ENCODE data around the gene KIF21B.

The KIF21B gene

GRCh38 chr1:201023517-201023902 lies at the start of gene KIF21B:
Gene KIF21B, minus strand, starts transcription at chr1:201023714. Its CDS starts 331 bp downstream, at chr1:201023383.
- peak within 1 kb of the TSS; percentile 85 for H3K27ac ChIP-seq
- H3K27me3 ChIP-seq (ENCODE audit: insufficient read depth, low read depth) = no peaks in the 10 kb centered on the region
- peak within 1 kb of the TSS; percentile 55 for H2AFZ ChIP-seq (ENCODE audit: low read depth)
- peaks cover 72% of the 10 kb centered on the region for H3K4me1 ChIP-seq (ENCODE audit: low read depth, poor library complexity, severe bottlenecking)
- H3K4me2 ChIP-seq = peak within 1 kb of the TSS; percentile 88
- peaks cover 42% of the 10 kb centered on the region for H3K79me2 ChIP-seq (ENCODE audit: insufficient read depth, low read depth)
- H4K20me1 ChIP-seq (ENCODE audit: insufficient read depth) = no peaks in the 10 kb centered on the region
- H3K36me3 ChIP-seq (ENCODE audit: insufficient read depth) = no peaks in the 10 kb centered on the region
- peak within 1 kb of the TSS; percentile 71 for H3K9ac ChIP-seq
- TF ChIP-seq CTCF (conservative IDR thresholded peaks at IDR 0.05; ENCODE audit: low read depth, low read length) = no peak
- peak within 1 kb of the TSS; percentile 99 for H3K4me3 ChIP-seq (IDR thresholded peaks at IDR 0.05; ENCODE audit: insufficient read depth, low read depth, low read length)

- Histone ChIP-seq H3K9ac (no peak overlapping the region), H3K4me1 (ENCODE audit: low read depth, poor library complexity, severe bottlenecking) (no peaks in the 10 kb centered on the region), H3K79me2 (ENCODE audit: insufficient read depth, low read depth) (no peaks in the 10 kb centered on the region), H3K36me3 (ENCODE audit: insufficient read depth) (no peaks in the 10 kb centered on the region), H2AFZ (ENCODE audit: low read depth) (no peak overlapping the region), H3K27me3 (ENCODE audit: insufficient read depth, low read depth) (no peaks in the 10 kb centered on the region; the same call in 1 of the 2 replicates), H3K4me2 (no peak overlapping the region), H4K20me1 (ENCODE audit: insufficient read depth) (no peaks in the 10 kb centered on the region), H3K27ac (no peak overlapping the region), H3K4me3 (IDR thresholded peaks at IDR 0.05; ENCODE audit: insufficient read depth, low read depth, low read length) (no peak overlapping the region)
- TF ChIP-seq CTCF (conservative IDR thresholded peaks at IDR 0.05; ENCODE audit: low read depth, low read length) = no peak
Observed at GRCh38 chr1:201072922-201073321, 49.4 kb upstream of the KIF21B start.

GRCh38 chr1:201072149-201072548 lies 48.6 kb upstream of the KIF21B start:
- Histone ChIP-seq H3K4me3 (IDR thresholded peaks at IDR 0.05; ENCODE audit: insufficient read depth, low read depth, low read length) (no peak overlapping the region), H3K79me2 (ENCODE audit: insufficient read depth, low read depth) (no peaks in the 10 kb centered on the region), H3K27ac (no peak overlapping the region), H3K27me3 (ENCODE audit: insufficient read depth, low read depth) (no peaks in the 10 kb centered on the region; the same call in 1 of the 2 replicates), H3K4me2 (no peak overlapping the region), H2AFZ (ENCODE audit: low read depth) (no peak overlapping the region), H3K9ac (no peak overlapping the region), H4K20me1 (ENCODE audit: insufficient read depth) (no peaks in the 10 kb centered on the region), H3K4me1 (ENCODE audit: low read depth, poor library complexity, severe bottlenecking) (no peaks in the 10 kb centered on the region), H3K36me3 (ENCODE audit: insufficient read depth) (no peaks in the 10 kb centered on the region)
- no peak for TF ChIP-seq CTCF (conservative IDR thresholded peaks at IDR 0.05; ENCODE audit: low read depth, low read length)

- Histone ChIP-seq H3K4me2 (no peak overlapping the region), H4K20me1 (ENCODE audit: insufficient read depth) (no peaks in the 10 kb centered on the region), H3K36me3 (ENCODE audit: insufficient read depth) (no peaks in the 10 kb centered on the region), H3K9ac (no peak overlapping the region), H3K27me3 (ENCODE audit: insufficient read depth, low read depth) (no peaks in the 10 kb centered on the region; the same call in 1 of the 2 replicates), H3K4me1 (ENCODE audit: low read depth, poor library complexity, severe bottlenecking) (no peaks in the 10 kb centered on the region), H3K27ac (no peak overlapping the region), H3K79me2 (ENCODE audit: insufficient read depth, low read depth) (no peaks in the 10 kb centered on the region), H2AFZ (ENCODE audit: low read depth) (no peak overlapping the region), H3K4me3 (IDR thresholded peaks at IDR 0.05; ENCODE audit: insufficient read depth, low read depth, low read length) (no peak overlapping the region)
- TF ChIP-seq CTCF (conservative IDR thresholded peaks at IDR 0.05; ENCODE audit: low read depth, low read length) = no peak
Observed at GRCh38 chr1:201069636-201070035, 46.1 kb upstream of the KIF21B start.
